SU-DHL-6 (cell line): ENCODE data around the gene ANGPTL7.

Source experiments
- H2AFZ ChIP-seq: fragments of 200-600 bp; sonication (generic); 2 replicates; pipeline ENCODE4 v1.6.1; 2014; ENCODE audit warnings: low read depth, mild to moderate bottlenecking, moderate library complexity, mixed read lengths, antibody characterized with exemption, low read length; ENCODE audit not compliant: severe bottlenecking
- H3F3A ChIP-seq: fragments of 200-600 bp; shearing (Covaris generic); 2 replicates; pipeline ENCODE4 v1.6.0; 2016; ENCODE audit warnings: antibody characterized with exemption, mild to moderate bottlenecking; ENCODE audit not compliant: insufficient read depth
- H3K27ac ChIP-seq: fragments of 200-600 bp; sonication (generic); 2 replicates; pipeline ENCODE4 v1.5.1; 2016; ENCODE audit warnings: low read depth, mild to moderate bottlenecking, low read length, moderate library complexity, mixed read lengths
- H3K27me3 ChIP-seq: fragments of 200-600 bp; sonication (generic), shearing (Covaris generic); 2 replicates; pipeline ENCODE4 v1.6.0; 2014; ENCODE audit warnings: mild to moderate bottlenecking, low read length
- H3K36me3 ChIP-seq: fragments of 200-600 bp; sonication (generic); 2 replicates; pipeline ENCODE4 v1.6.1; 2014; ENCODE audit warnings: mild to moderate bottlenecking, low read length, mixed read lengths
- H3K4me2 ChIP-seq: fragments of 300-600, 200-600 bp; shearing (Covaris generic), sonication (generic); 2 replicates; pipeline ENCODE4 v1.6.0; 2014; ENCODE audit warnings: low read length, low read depth, mild to moderate bottlenecking; ENCODE audit not compliant: poor library complexity, severe bottlenecking
- H3K4me3 ChIP-seq: fragments of 200-600 bp; sonication (generic); 2 replicates; pipeline ENCODE4 v1.5.1; 2014; ENCODE audit warnings: antibody characterized with exemption, low read length, mild to moderate bottlenecking, mixed read lengths; ENCODE audit not compliant: insufficient read depth, poor library complexity, severe bottlenecking
- H3K79me2 ChIP-seq: fragments of 200-600 bp; sonication (generic); 2 replicates; pipeline ENCODE4 v1.6.1; 2014; ENCODE audit warnings: mild to moderate bottlenecking, low read length, moderate library complexity; ENCODE audit not compliant: insufficient read depth
- H3K9ac ChIP-seq: fragments of 200-600 bp; sonication (generic); 2 replicates; pipeline ENCODE4 v1.7.0; 2014; ENCODE audit warnings: mild to moderate bottlenecking, low read length
- H3K9me2 ChIP-seq: fragments of 200-600 bp; sonication (generic); replicated peaks from 2 replicates; pipeline ENCODE4 v1.6.1; 2014; ENCODE audit warnings: low read length; ENCODE audit not compliant: insufficient read depth
- H3K9me3 ChIP-seq: fragments of 200-600 bp; sonication (generic); 2 replicates; pipeline ENCODE4 v1.6.1; 2014; ENCODE audit warnings: low read length, mixed read lengths; ENCODE audit not compliant: insufficient read depth
- H4K20me1 ChIP-seq: fragments of 200-600 bp; sonication (generic); 2 replicates; pipeline ENCODE4 v1.6.1; 2014; ENCODE audit warnings: low read depth, mild to moderate bottlenecking, antibody characterized with exemption, low read length, moderate library complexity, mixed read lengths
- CTCF ChIP-seq: fragments of 200-600 bp; sonication (generic); IDR thresholded peaks from one replicate; pipeline ENCODE4 v1.5.1; 2017; ENCODE audit warnings: antibody characterized with exemption, mild to moderate bottlenecking, low read length, moderate library complexity; ENCODE audit not compliant: insufficient read depth, poor library complexity, severe bottlenecking
- EZH2phosphoT487 ChIP-seq: fragments of 200-600 bp; sonication (generic), shearing (Covaris generic); conservative IDR thresholded peaks from 2 replicates; pipeline ENCODE4 v1.6.1; 2018; ENCODE audit warnings: mild to moderate bottlenecking, antibody characterized with exemption, low read length, moderate library complexity, mixed read lengths

The ANGPTL7 gene

GRCh38 chr1:11207898-11208611 lies 18.9 kb downstream of the ANGPTL7 start:
- no peaks in the 10 kb centered on the region for H4K20me1 ChIP-seq
- no peaks in the 10 kb centered on the region for H3K27me3 ChIP-seq
- no peak overlapping the region for H2AFZ ChIP-seq
- no peaks in the 10 kb centered on the region for H3K9me2 ChIP-seq
- no peaks in the 10 kb centered on the region for H3F3A ChIP-seq
- H3K36me3 ChIP-seq, result 0 out of 2 replicates have a peak, but pooled peaks cover 4% of the 10 kb centered on the region
- H3K4me3 ChIP-seq, result no peak overlapping the region
- H3K4me2 ChIP-seq, result no peak overlapping the region
- no peaks in the 10 kb centered on the region for H3K9me3 ChIP-seq
- H3K79me2 ChIP-seq, result no peaks in the 10 kb centered on the region
- TF ChIP-seq EZH2phosphoT487 (no peak), CTCF (no peak)
- H3K27ac ChIP-seq, result no peak overlapping the region
- H3K9ac ChIP-seq, result no peak overlapping the region

GRCh38 chr1:11211461-11211860 lies 22.3 kb downstream of the ANGPTL7 start:
- H2AFZ ChIP-seq, result no peak overlapping the region
- no peaks in the 10 kb centered on the region for H4K20me1 ChIP-seq
- H3F3A ChIP-seq, result no peaks in the 10 kb centered on the region
- peaks cover 4% of the 10 kb centered on the region; the same call in 1 of the 2 replicates for H3K36me3 ChIP-seq
- H3K4me2 ChIP-seq, result no peak overlapping the region
- H3K27ac ChIP-seq, result no peak overlapping the region
- TF ChIP-seq CTCF (no peak), EZH2phosphoT487 (no peak)
- H3K9me3 ChIP-seq, result no peaks in the 10 kb centered on the region
- no peaks in the 10 kb centered on the region for H3K79me2 ChIP-seq
- no peaks in the 10 kb centered on the region for H3K9me2 ChIP-seq
- H3K9ac ChIP-seq, result no peak overlapping the region
- H3K27me3 ChIP-seq, result no peaks in the 10 kb centered on the region
- H3K4me3 ChIP-seq, result no peak overlapping the region

GRCh38 chr1:11211925-11212587 lies 22.9 kb downstream of the ANGPTL7 start:
- Histone ChIP-seq H3K9me2 (no peaks in the 10 kb centered on the region), H3K4me3 (no peak overlapping the region), H3K9me3 (no peaks in the 10 kb centered on the region), H3K79me2 (no peaks in the 10 kb centered on the region), H3K9ac (no peak overlapping the region), H3K36me3 (peaks cover 4% of the 10 kb centered on the region; the same call in 1 of the 2 replicates), H3K4me2 (no peak overlapping the region), H3F3A (no peaks in the 10 kb centered on the region), H4K20me1 (no peaks in the 10 kb centered on the region), H3K27ac (no peak overlapping the region), H2AFZ (no peak overlapping the region), H3K27me3 (no peaks in the 10 kb centered on the region)
- TF ChIP-seq EZH2phosphoT487 (no peak), CTCF (no peak)
